ENCODE measurements around the gene SUPT20H.

Gene SUPT20H

GRCh38 chr13:37011788-37012187, 47.7 kb downstream of the SUPT20H start:
- TF ChIP-seq, protein P1, sequence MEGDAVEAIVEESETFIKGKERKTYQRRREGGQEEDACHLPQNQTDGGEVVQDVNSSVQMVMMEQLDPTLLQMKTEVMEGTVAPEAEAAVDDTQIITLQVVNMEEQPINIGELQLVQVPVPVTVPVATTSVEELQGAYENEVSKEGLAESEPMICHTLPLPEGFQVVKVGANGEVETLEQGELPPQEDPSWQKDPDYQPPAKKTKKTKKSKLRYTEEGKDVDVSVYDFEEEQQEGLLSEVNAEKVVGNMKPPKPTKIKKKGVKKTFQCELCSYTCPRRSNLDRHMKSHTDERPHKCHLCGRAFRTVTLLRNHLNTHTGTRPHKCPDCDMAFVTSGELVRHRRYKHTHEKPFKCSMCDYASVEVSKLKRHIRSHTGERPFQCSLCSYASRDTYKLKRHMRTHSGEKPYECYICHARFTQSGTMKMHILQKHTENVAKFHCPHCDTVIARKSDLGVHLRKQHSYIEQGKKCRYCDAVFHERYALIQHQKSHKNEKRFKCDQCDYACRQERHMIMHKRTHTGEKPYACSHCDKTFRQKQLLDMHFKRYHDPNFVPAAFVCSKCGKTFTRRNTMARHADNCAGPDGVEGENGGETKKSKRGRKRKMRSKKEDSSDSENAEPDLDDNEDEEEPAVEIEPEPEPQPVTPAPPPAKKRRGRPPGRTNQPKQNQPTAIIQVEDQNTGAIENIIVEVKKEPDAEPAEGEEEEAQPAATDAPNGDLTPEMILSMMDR (IDR thresholded peaks at IDR 0.05; ENCODE audit: low read depth, low read length): no peak
- H3K27me3 ChIP-seq: no peaks in the 10 kb centered on the region
- peaks cover 61% of the 10 kb centered on the region for H3K36me3 ChIP-seq
- H3K9me3 ChIP-seq: no peaks in the 10 kb centered on the region
- no peak overlapping the region for H3K4me3 ChIP-seq (ENCODE audit: low read depth, low read length)
- DNase-seq: no peak
- 0 out of 2 replicates have a peak, but pooled peaks cover 3% of the 10 kb centered on the region for H3K4me1 ChIP-seq

DNA sequence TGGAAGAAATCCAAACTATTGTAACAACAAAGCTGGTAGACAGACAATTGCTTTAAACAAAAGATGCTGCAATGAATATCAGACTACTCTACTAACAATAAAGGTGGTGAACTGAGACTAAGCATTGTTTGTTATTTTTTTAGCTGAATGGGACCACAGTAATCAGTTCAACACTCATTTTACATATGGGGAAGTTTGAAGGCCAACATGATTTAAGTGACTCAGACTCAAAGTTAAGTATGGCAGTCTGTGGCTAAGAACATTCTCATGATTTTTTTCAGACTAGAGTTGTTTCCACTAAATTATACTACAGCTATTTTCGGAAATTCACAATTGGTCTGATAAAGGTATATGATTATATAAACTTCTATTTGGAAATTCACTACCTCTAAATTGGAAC, 48.5 kb downstream of the SUPT20H start:
- TF ChIP-seq, protein P1 (IDR thresholded peaks at IDR 0.05; ENCODE audit: low read depth, low read length): no peak
- H3K36me3 ChIP-seq: peaks cover 63% of the 10 kb centered on the region
- H3K4me1 ChIP-seq: 0 out of 2 replicates have a peak, but pooled peaks cover 3% of the 10 kb centered on the region
- H3K27me3 ChIP-seq: no peaks in the 10 kb centered on the region
- H3K4me3 ChIP-seq (ENCODE audit: low read depth, low read length): no peak overlapping the region
- DNase-seq: no peak
- no peaks in the 10 kb centered on the region for H3K9me3 ChIP-seq

DNA sequence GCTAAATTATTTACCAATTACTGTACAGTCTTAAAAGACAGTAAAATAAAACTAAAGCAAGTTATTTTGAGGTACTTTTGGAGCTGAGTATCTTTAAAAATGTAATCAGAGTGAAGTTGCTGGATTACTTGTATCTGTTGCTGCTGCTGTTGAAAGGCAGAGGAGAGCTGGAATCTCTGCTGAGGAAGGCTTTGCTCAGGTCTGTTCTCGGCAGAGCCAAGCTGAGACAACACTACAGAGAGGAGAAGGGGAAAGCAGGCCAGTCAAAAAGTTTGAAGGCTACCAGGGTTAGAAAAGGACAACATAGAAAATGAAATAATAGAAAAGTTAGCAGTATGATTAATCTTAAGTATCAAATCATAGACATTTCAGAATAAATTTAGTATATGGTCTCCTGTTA, 49.1 kb downstream of the SUPT20H start:
- Histone ChIP-seq H3K9me3 (no peaks in the 10 kb centered on the region), H3K4me1 (0 out of 2 replicates have a peak, but pooled peaks cover 3% of the 10 kb centered on the region), H3K4me3 (ENCODE audit: low read depth, low read length) (no peak overlapping the region), H3K27me3 (no peaks in the 10 kb centered on the region), H3K36me3 (peaks cover 64% of the 10 kb centered on the region)
- TF ChIP-seq, protein P1 (IDR thresholded peaks at IDR 0.05; ENCODE audit: low read depth, low read length): no peak
- DNase-seq: no peak

DNA sequence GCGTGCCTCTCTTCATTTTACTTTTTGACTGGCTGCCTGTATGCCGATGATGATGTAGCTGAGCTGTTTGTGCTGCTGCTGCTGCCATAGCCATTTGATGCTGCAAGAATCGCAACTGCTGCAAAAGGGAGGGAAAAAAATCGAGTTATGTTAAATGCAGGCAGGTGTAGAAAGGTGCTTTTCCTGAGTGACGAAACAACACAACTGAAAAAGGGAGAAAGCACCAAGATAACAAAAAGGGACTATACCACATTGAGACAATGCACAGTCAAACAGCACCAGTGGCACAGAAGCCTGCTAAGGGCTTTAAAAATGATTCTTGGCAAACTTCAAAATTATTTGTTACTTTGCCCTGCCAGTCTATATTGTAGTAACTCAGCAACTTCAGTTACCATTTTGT, 49.8 kb downstream of the SUPT20H start:
- H3K27me3 ChIP-seq: no peaks in the 10 kb centered on the region
- TF ChIP-seq, protein P1 (IDR thresholded peaks at IDR 0.05; ENCODE audit: low read depth, low read length): no peak

GRCh38 chr13:37001921-37002250, 57.6 kb downstream of the SUPT20H start:
- TF ChIP-seq, protein P1 (IDR thresholded peaks at IDR 0.05; ENCODE audit: low read depth, low read length): no peak
- no peaks in the 10 kb centered on the region for H3K27me3 ChIP-seq
- no peaks in the 10 kb centered on the region for H3K9me3 ChIP-seq
- H3K4me3 ChIP-seq (ENCODE audit: low read depth, low read length): peak overlapping the region; percentile 94
- peaks cover 31% of the 10 kb centered on the region for H3K36me3 ChIP-seq
- no peaks in the 10 kb centered on the region for H3K4me1 ChIP-seq
- no peak for DNase-seq

More for the DNA sequence above, 49.8 kb downstream of the SUPT20H start:
- H3K4me3 ChIP-seq (ENCODE audit: low read depth, low read length): no peak overlapping the region
- DNase-seq: no peak
- H3K4me1 ChIP-seq: 0 out of 2 replicates have a peak, but pooled peaks cover 3% of the 10 kb centered on the region
- H3K36me3 ChIP-seq: peaks cover 70% of the 10 kb centered on the region
- no peaks in the 10 kb centered on the region for H3K9me3 ChIP-seq

GRCh38 chr13:36999054-36999714, 60.3 kb downstream of the SUPT20H start, which contains the start of gene ALG5:
ALG5 (minus strand) TSS chr13:36999340; CDS start chr13:36999300, 40 bp downstream.
- H3K4me1 ChIP-seq: no peaks in the 10 kb centered on the region
- peak within 1 kb of the TSS; percentile 94 for H3K4me3 ChIP-seq (ENCODE audit: low read depth, low read length)
- no peaks in the 10 kb centered on the region for H3K9me3 ChIP-seq
- H3K27me3 ChIP-seq: no peaks in the 10 kb centered on the region
- TF ChIP-seq, protein P1 (IDR thresholded peaks at IDR 0.05; ENCODE audit: low read depth, low read length): peak; percentile 60
- DNase-seq: peak; percentile 94
- peaks cover 24% of the 10 kb centered on the region for H3K36me3 ChIP-seq
